BLaER1 treated with 17β-estradiol and CSF1 and Interleukin-3, amounts not matched to agents 10 nM and 100 nM (cell line): ENCODE results near the gene KRT17.
"Not testable (repeated sequence)": the region's sequence is repeated elsewhere in the genome, so short reads cannot be mapped to it uniquely, and the experiment has no call there.

Source experiments
- H3K27ac ChIP-seq, 11 experiments: shearing (Covaris generic); formaldehyde crosslinking; 2 replicates each; pipeline ENCODE4 v1.8.1; 2022
- H3K27me3 ChIP-seq, 11 experiments: shearing (Covaris generic); formaldehyde crosslinking; 2 replicates each; pipeline ENCODE4 v1.8.1; 2022
- H3K36me3 ChIP-seq, 11 experiments: shearing (Covaris generic); formaldehyde crosslinking; 2 replicates each; pipeline ENCODE4 v1.8.1; 2022
- H3K4me1 ChIP-seq, 10 experiments: shearing (Covaris generic); formaldehyde crosslinking; 2 replicates each; pipeline ENCODE4 v1.8.1; 2022
- H3K4me2 ChIP-seq, 11 experiments: shearing (Covaris generic); formaldehyde crosslinking; 2 replicates each; pipeline ENCODE4 v1.8.1; 2022
- H3K4me3 ChIP-seq, 10 experiments: shearing (Covaris generic); formaldehyde crosslinking; 2 replicates each; pipeline ENCODE4 v1.8.1; 2022
- H3K9ac ChIP-seq, 11 experiments: shearing (Covaris generic); formaldehyde crosslinking; 2 replicates each; pipeline ENCODE4 v1.8.1; 2022
- H3K9me3 ChIP-seq, 11 experiments: shearing (Covaris generic); formaldehyde crosslinking; replicated peaks in 1 of 11; 2 replicates each; pipeline ENCODE4 v1.8.1; 2022
- H4K20me1 ChIP-seq, 11 experiments: shearing (Covaris generic); formaldehyde crosslinking; 2 replicates each; pipeline ENCODE4 v1.8.1; 2022
- Cebpa-rat ChIP-seq, 11 experiments: shearing (Covaris generic); IDR thresholded peaks; 2 replicates each; pipeline ENCODE4 v1.8.1; 2022

Gene KRT17

GRCh38 chr17:41649923-41650519, 25.6 kb upstream of the KRT17 start:
- Histone ChIP-seq H3K4me3 (no peak overlapping the region), H3K27ac (no peak overlapping the region), H3K4me2 (peak overlapping the region in 2 of 11 experiments; percentile 22 to 48; a peak in 2 of 22 replicates), H3K9me3 (no peaks in the 10 kb centered on the region), H3K27me3 (no peaks in the 10 kb centered on the region), H3K4me1 (peaks cover 12 to 38% (median 26%) of the 10 kb centered on the region in 10 experiments; a peak in 19 of 20 replicates), H3K9ac (no peak overlapping the region), H4K20me1 (peaks cover 0 to 7% (median 0%) of the 10 kb centered on the region in 11 experiments; a peak in 1 of 22 replicates), H3K36me3 (no peaks in the 10 kb centered on the region)
- TF ChIP-seq Cebpa-rat (IDR thresholded peaks at IDR 0.05): no peak

DNA sequence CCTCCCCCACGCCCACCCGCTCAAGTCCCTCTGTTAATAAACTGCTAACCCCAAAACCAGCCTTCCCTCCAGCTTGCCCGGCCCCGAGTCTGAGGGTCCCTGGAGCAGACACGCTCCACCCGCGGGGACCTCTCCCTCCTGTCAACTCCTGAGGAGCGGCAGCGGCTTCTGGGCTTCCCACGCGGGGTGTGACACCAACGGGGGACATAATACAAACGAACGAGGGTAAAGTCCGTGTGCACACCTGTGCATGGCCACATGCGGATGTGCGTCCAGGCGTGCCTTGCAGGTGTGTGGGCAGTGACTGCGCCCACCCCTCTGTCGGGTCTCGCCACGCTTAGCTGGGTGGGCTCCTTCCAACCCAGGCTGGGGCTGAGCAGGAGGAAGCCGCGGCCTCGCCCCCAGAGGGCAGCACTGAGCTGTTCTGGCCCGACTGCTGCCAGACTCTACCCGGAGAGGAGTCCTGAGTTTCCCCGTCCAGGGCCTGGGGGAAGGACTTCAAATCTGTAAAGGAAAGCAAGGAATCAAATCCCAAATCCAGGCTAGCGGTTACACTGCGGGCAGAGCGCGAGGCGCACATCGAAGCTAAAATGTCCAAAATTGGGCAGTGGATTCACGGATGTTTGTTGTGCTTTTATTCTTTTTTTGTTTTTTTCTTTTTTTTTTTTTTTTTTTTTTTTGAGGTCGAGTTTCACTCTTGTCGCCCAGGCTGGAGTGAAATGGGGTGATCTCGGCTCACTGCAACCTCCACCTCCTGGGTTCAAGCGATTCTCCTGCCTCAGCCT, 24.2 kb upstream of the KRT17 start:
- Histone ChIP-seq H3K9me3 (no peaks in the 10 kb centered on the region), H3K27me3 (no peaks in the 10 kb centered on the region), H3K36me3 (no peaks in the 10 kb centered on the region), H3K4me2 (peak overlapping the region; percentile 88 to 100 (median 96)), H3K27ac (no peak overlapping the region; a peak in 1 of 22 replicates), H3K9ac (peak overlapping the region in 10 of 11 experiments; percentile 38 to 68 (median 50); a peak in 20 of 22 replicates), H3K4me1 (peaks cover 12 to 44% (median 30%) of the 10 kb centered on the region in 10 experiments; a peak in 19 of 20 replicates), H3K4me3 (peak overlapping the region; percentile 41 to 69 (median 53)), H4K20me1 (peaks cover 0 to 1% (median 0%) of the 10 kb centered on the region in 11 experiments; a peak in 1 of 22 replicates)
- no peak for TF ChIP-seq Cebpa-rat (IDR thresholded peaks at IDR 0.05)

- Histone ChIP-seq H3K27ac (no peak overlapping the region; a peak in 1 of 22 replicates), H3K9ac (peak overlapping the region in 10 of 11 experiments; percentile 38 to 68 (median 50); a peak in 20 of 22 replicates), H3K27me3 (no peaks in the 10 kb centered on the region), H4K20me1 (no peaks in the 10 kb centered on the region), H3K4me1 (peaks cover 12 to 44% (median 30%) of the 10 kb centered on the region in 10 experiments; a peak in 19 of 20 replicates), H3K4me3 (peak overlapping the region; percentile 41 to 69 (median 53)), H3K4me2 (peak overlapping the region; percentile 88 to 100 (median 96)), H3K36me3 (no peaks in the 10 kb centered on the region), H3K9me3 (no peaks in the 10 kb centered on the region)
- TF ChIP-seq Cebpa-rat (IDR thresholded peaks at IDR 0.05): no peak
Observed at GRCh38 chr17:41647940-41648410, 23.6 kb upstream of the KRT17 start.

DNA sequence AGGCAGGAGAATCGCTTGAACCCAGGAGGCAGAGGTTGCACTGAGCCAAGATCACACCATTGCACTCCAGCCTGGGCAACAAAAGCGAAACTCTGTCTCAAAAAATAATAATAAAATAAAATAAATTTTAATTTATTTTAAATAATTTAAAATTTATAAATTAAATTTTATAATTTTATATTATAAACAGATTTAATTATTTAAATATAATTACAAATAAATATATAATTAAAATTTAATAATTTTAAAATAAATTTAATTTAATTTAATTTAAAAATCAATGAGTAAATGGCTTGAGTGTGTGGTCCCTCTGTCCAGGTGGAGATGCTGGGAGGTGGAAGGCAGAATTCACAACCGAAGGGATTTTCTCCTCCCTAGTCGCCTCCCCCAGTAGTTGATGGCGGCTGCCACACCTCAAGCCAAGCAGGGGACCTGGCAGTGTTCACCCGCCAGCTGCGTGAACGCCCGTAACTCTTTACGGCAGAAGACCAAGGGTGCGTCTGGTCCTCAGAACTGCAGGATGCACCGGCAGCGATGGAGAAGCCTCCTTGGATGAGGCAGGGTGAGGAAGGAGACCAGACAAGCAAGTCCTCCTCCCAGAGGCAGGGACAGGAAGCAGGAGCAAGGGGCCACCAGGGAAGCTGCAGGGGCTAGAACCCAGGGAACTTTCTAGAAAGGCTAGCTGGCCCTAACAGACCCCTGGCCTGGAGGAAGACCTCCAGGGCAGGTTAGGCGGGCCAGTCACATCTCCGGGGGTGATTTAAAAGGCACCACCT, 22.9 kb upstream of the KRT17 start:
- Histone ChIP-seq H3K9me3 (no peaks in the 10 kb centered on the region), H4K20me1 (no peaks in the 10 kb centered on the region), H3K27ac (no peak overlapping the region), H3K36me3 (no peaks in the 10 kb centered on the region), H3K9ac (no peak overlapping the region), H3K4me1 (peaks cover 12 to 44% (median 30%) of the 10 kb centered on the region in 10 experiments; a peak in 19 of 20 replicates), H3K4me3 (no peak overlapping the region), H3K27me3 (no peaks in the 10 kb centered on the region), H3K4me2 (peak overlapping the region; percentile 88 to 100 (median 96); a peak in 21 of 22 replicates)
- TF ChIP-seq Cebpa-rat (IDR thresholded peaks at IDR 0.05): no peak

GRCh38 chr17:41642252-41643156, 18.1 kb upstream of the KRT17 start:
- no peaks in the 10 kb centered on the region; a peak in 1 of 22 replicates for H4K20me1 ChIP-seq
- no peaks in the 10 kb centered on the region for H3K27me3 ChIP-seq
- peaks cover 0 to 27% (median 17%) of the 10 kb centered on the region in 10 experiments; a peak in 15 of 20 replicates for H3K4me1 ChIP-seq
- TF ChIP-seq Cebpa-rat (IDR thresholded peaks at IDR 0.05): no peak
- H3K4me3 ChIP-seq: no peak overlapping the region
- H3K9me3 ChIP-seq: no peaks in the 10 kb centered on the region
- no peak overlapping the region for H3K4me2 ChIP-seq
- H3K27ac ChIP-seq: no peak overlapping the region
- no peak overlapping the region for H3K9ac ChIP-seq
- no peaks in the 10 kb centered on the region for H3K36me3 ChIP-seq

DNA sequence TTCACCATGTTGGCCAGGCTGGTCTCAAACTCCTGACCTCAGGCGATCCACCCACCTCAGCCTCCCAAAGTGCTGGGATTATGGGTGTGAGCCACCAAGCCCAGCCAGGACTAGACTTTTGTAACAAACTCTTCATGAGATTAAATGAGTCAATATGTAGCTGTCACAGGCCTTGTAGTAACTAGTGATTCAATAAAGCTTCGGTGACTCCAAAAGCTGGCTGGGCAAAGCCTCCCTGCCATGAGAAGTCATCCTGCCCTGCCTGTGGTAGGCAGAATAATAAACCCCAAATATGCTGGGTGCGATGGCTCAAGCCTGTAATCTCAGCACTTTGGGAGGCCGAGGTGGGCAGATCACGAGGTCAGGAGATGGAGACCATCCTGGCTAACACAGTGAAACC, 16.2 kb upstream of the KRT17 start:
- H4K20me1 ChIP-seq, H3K27me3 ChIP-seq, H3K4me2 ChIP-seq, H3K9ac ChIP-seq, H3K9me3 ChIP-seq, H3K27ac ChIP-seq, H3K4me3 ChIP-seq, H3K36me3 ChIP-seq: not testable (repeated sequence)
- H3K4me1 ChIP-seq: peaks cover 0 to 17% (median 10%) of the 10 kb centered on the region in 10 experiments; a peak in 15 of 20 replicates

DNA sequence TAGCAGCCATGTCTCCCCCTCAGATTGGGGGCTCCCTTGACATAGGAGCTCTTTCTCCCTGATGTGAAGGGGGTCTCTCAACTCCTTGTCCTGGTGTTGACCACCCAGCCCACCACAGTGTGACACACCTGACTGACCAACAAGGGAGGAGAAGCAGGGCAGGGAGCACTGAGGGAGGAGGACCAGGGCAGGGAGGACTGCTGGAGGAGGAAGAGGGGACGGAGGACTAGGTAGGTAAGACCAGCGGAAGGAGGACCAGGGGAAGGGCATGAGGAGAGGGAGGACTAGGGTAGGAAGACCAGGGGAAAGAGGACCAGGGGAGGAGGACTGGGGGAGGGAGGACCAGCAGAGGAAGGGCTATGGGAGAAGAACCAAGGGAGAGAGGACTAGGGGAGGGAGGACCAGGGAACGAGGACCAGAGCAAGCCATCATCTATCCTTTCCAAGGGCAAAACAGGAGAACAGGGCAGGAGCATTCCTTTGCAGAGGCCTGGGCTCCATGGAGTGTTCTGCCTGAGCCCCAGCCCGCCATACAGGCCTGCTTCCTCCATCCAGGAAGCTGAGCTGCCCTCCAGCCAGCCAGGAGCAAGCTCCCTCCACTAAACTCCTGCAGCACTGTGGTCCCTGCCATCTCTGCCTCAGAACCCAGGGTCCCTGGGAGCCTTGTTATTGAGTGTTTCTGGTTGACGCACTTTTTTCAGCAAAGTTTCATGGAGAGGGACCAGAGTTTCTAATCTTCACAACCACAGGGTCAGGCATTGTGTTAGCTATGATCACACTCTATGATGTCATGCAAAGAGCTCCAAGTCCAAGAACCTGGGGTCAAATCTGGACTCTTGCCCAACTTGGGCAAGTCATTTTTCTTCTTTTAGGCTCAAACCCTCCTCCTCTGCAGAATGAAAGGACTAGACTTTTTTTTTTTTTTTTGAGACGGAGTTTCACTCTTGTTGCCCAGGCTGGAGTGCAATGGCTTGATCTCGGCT, 15.4 kb upstream of the KRT17 start:
- TF ChIP-seq Cebpa-rat (IDR thresholded peaks at IDR 0.05): no peak
- peaks cover 0 to 9% (median 2%) of the 10 kb centered on the region in 10 experiments; a peak in 11 of 20 replicates for H3K4me1 ChIP-seq
- no peak overlapping the region for H3K27ac ChIP-seq
- no peak overlapping the region for H3K4me2 ChIP-seq
- H3K36me3 ChIP-seq: no peaks in the 10 kb centered on the region
- no peak overlapping the region for H3K9ac ChIP-seq
- no peaks in the 10 kb centered on the region for H3K27me3 ChIP-seq
- H3K9me3 ChIP-seq: no peaks in the 10 kb centered on the region
- no peaks in the 10 kb centered on the region; a peak in 2 of 22 replicates for H4K20me1 ChIP-seq
- H3K4me3 ChIP-seq: no peak overlapping the region
